ENCODE results near the gene DLL1. TPM values are rescaled to one million over a fixed set of nuclear protein-coding genes. Genes with fewer than 3 reads are reported as not detected.

DLL1 gene
- total and polyA plus RNA-seq, 9 of the 15 experiments (the other 6 are each of a cell fraction or from before 2014, with no cell fraction given) = not detected

- TF ChIP-seq NFATC3 (IDR thresholded peaks at IDR 0.05) (no peak), ZNF12 (CRISPR knock-in tag; IDR thresholded peaks at IDR 0.05) (no peak), ZKSCAN8 (CRISPR knock-in tag; IDR thresholded peaks at IDR 0.05) (no peak), HINFP (tag; conservative IDR thresholded peaks at IDR 0.05; ENCODE audit: low read depth) (no peak), ZHX1 (conservative IDR thresholded peaks at IDR 0.05; ENCODE audit: low read length) (no peak), ZNF778 (CRISPR knock-in tag; IDR thresholded peaks at IDR 0.05) (no peak), AFF4 (CRISPR knock-in tag; IDR thresholded peaks at IDR 0.05) (no peak; the same call in 1 of the 2 replicates), ZNF133 (CRISPR knock-in tag; IDR thresholded peaks at IDR 0.05) (no peak), EHMT2 (IDR thresholded peaks at IDR 0.05) (no peak), IRF9 (tag; IDR thresholded peaks at IDR 0.05) (no peak), GMEB1 (CRISPR knock-in tag; IDR thresholded peaks at IDR 0.05) (no peak), SMARCA5 (IDR thresholded peaks at IDR 0.05) (no peak), FOXP4 (CRISPR knock-in tag; IDR thresholded peaks at IDR 0.05; ENCODE audit: borderline replicate concordance) (no peak), JUNB (CRISPR knock-in tag; conservative IDR thresholded peaks at IDR 0.05) (no peak), RBM34 (IDR thresholded peaks at IDR 0.05; ENCODE audit: borderline replicate concordance, insufficient read depth, low read length) (no peak), SREBF2 (CRISPR knock-in tag; IDR thresholded peaks at IDR 0.05) (no peak)
Observed at GRCh38 chr6:170305805-170306323, 15.0 kb upstream of the DLL1 start (continued).
